GM12875 (cell line): ENCODE measurements around the gene OR2F2.

Experiments
- H3K4me3 ChIP-seq: one replicate; pipeline ENCODE4 v1.5.1; 2011; ENCODE audit warnings: low read depth, low read length, control low read depth
- TF ChIP-seq, protein P1 (sequence below): IDR thresholded peaks from 2 replicates; pipeline ENCODE4 v1.5.1; 2011; ENCODE audit warnings: low read depth, mild to moderate bottlenecking, control low read depth, inconsistent platforms, low read length, moderate library complexity, borderline replicate concordance; ENCODE audit not compliant: insufficient read depth

OR2F2 gene

DNA sequence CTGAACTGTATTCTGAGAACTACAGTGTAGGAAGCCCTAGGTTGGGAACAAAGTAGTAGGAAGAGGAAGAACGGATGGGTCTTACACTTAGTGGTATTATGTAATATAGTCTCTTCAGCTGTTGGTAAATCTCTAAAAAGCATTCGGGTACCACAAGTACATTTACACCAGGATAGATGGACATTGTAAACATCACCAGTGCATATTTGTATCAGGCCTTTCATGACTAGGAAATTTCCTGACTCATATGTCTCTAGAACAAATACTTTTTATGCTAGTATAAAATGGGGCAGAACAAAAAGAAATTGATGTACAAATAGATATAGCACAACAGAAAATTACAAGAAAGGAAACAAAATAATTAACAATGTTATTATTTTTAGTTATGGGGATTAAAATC is 43.6 kb downstream of the OR2F2 start:
- TF ChIP-seq, protein P1, sequence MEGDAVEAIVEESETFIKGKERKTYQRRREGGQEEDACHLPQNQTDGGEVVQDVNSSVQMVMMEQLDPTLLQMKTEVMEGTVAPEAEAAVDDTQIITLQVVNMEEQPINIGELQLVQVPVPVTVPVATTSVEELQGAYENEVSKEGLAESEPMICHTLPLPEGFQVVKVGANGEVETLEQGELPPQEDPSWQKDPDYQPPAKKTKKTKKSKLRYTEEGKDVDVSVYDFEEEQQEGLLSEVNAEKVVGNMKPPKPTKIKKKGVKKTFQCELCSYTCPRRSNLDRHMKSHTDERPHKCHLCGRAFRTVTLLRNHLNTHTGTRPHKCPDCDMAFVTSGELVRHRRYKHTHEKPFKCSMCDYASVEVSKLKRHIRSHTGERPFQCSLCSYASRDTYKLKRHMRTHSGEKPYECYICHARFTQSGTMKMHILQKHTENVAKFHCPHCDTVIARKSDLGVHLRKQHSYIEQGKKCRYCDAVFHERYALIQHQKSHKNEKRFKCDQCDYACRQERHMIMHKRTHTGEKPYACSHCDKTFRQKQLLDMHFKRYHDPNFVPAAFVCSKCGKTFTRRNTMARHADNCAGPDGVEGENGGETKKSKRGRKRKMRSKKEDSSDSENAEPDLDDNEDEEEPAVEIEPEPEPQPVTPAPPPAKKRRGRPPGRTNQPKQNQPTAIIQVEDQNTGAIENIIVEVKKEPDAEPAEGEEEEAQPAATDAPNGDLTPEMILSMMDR: no peak
- no peak overlapping the region for H3K4me3 ChIP-seq

DNA sequence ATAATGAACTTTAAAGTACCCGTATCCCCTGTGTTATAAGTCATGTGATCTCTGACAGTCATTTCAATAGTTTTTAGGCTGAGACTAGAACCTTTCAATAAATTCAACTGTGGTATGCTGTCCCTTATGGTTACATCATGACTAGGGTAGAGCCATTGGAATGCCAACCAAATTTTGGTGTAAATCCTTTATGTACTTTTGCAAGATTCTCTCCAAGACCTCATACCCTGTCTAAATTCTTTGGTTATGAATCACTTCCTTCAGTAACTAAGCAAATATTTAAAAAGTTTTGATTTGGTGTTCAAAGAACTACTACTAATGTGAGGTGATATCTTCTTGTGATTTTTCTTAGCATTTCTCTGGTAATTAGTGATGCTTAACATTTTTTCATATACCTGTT is 44.3 kb downstream of the OR2F2 start:
- H3K4me3 ChIP-seq: no peak overlapping the region
- TF ChIP-seq, protein P1: no peak

DNA sequence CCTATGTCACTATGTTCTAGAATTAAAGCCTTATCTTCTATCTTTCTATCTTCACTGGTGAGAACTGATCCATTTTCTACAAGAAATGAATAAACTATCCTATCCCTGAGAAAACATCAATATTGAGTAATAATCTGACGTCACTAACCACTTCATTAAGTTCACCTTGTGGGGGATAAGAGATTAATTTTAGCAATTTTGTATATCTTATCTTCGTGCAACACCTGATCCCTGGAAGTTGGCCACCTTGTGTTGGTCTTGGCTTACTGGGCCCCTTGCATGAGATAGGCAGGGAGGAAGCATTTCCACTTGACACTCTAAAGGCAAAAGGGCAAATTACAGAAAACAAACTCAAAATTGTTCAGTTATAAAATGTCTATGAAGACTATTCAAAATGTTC is 45.0 kb downstream of the OR2F2 start:
- H3K4me3 ChIP-seq: no peak overlapping the region
- TF ChIP-seq, protein P1: no peak

DNA sequence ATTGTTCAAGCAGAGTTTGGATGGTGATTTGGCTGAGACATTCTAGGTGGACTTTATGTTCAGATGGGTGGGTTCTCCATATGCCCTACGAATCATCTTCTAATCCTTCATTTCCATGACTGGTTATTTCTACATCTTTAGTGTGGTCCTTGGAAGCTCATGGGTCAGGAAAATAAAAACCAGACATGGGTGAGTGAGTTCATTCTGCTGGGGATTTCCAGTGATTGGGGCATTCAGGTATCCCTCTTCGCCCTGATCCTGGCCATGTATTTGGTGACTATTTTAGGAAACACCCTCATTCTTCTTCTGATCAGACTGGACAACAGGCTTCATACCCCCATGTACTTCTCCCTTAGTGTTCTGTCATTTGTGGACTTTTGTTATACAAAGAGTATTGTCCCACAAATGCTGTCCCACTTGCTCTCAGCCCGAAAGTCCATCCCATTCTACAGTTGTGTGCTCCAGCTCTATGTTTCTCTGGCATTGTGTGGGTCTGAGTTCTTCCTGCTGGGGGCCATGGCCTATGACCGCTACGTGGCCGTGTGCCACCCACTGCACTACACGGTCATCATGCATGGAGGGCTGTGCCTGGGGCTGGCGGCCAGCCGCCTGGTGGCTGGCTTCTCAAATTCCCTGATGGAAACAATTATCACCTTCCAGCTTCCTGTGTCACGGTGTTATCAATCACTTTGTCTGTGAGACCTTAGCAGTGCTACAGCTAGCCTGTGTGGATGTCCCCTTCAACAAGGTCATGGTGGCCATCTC is 45.9 kb downstream of the OR2F2 start:
- TF ChIP-seq, protein P1: no peak
- no peak overlapping the region for H3K4me3 ChIP-seq

DNA sequence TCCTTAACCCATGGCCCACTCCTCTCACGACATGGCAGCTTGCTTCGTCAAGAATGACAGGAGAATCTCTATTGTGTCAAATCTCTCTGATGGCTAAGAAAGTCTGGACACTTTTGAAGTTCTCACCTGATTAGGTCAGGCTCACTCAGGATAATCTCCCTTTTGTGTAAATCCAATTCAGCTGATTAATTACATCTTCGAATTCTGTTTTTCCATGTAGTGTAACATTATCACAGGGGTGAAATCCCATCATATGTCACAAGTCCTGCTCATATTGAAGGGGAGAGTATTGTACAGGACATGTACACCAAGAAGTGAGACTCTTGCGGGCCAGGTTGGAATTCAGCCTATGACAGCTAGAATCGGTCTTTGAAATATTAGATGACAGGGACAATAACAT is 48.9 kb downstream of the OR2F2 start:
- H3K4me3 ChIP-seq: no peak overlapping the region
- TF ChIP-seq, protein P1: no peak
